GM13976 (cell line): ENCODE results near the gene RPS3A.
"Not testable (repeated sequence)": the region's sequence is repeated elsewhere in the genome, so short reads cannot be mapped to it uniquely, and the experiment has no call there.

Source experiments
- DNase-seq: peaks from one replicate; pipeline ENCODE4 v3.0.0; 2012; ENCODE audit warnings: low spot score
- in situ Hi-C: fragments of 300-500 bp; cut with MboI; formaldehyde crosslinking; loops from one replicate; pipeline ENCODE4 v1.12.0; 2022; ENCODE audit warnings: low sequenced_read_pairs, mixed read lengths, inconsistent platforms; ENCODE audit not compliant: unreplicated experiment
- TF ChIP-seq, protein P1 (sequence below): IDR thresholded peaks from 2 replicates; pipeline ENCODE4 v1.5.1; 2012; ENCODE audit warnings: borderline replicate concordance, mild to moderate bottlenecking; ENCODE audit not compliant: insufficient read depth; ENCODE audit errors: extremely low read depth, missing control alignments, control extremely low read depth

RPS3A gene

DNA sequence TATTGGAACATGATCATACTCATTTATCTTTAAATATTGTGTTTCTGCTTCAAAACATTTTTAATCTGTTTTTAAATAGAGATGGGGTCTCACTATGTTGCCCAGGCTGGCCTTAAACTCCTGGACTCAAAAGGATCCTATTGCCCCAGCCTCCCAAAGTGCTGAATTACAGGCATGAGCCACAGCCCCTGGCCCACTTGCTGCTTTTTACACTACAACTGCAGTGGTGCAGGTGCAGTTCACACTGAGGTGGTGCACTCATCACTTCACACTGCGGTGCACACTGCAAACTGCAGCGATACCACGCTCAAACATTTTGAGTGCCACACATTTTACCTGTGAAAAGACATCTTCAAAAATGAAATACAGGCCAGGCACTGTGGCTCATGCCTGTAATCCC, 10.8 kb downstream of the RPS3A start:
- TF ChIP-seq, protein P1, sequence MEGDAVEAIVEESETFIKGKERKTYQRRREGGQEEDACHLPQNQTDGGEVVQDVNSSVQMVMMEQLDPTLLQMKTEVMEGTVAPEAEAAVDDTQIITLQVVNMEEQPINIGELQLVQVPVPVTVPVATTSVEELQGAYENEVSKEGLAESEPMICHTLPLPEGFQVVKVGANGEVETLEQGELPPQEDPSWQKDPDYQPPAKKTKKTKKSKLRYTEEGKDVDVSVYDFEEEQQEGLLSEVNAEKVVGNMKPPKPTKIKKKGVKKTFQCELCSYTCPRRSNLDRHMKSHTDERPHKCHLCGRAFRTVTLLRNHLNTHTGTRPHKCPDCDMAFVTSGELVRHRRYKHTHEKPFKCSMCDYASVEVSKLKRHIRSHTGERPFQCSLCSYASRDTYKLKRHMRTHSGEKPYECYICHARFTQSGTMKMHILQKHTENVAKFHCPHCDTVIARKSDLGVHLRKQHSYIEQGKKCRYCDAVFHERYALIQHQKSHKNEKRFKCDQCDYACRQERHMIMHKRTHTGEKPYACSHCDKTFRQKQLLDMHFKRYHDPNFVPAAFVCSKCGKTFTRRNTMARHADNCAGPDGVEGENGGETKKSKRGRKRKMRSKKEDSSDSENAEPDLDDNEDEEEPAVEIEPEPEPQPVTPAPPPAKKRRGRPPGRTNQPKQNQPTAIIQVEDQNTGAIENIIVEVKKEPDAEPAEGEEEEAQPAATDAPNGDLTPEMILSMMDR, result no peak
- in situ Hi-C loops, result no loop called here
- DNase-seq, result no peak

DNA sequence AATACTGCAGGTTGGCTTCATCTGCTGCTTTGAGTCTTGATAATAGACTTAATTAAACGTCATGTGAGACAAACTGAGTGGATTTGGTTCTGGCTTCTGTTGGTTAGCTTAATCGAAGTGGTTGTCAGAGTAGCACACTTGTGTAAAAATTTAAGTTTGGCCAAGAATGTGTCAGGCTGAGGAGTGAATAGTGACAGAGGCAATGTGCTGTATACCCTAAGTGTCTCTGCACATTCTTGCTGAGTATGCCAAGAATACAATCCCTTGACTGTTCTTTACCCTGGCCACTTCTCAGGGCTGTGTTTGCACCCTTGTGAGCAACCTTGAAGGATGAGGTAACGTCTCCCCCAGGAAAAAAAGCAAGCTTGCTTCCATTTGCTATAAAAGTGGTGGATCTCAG, 14.9 kb downstream of the RPS3A start:
- DNase-seq, result no peak
- in situ Hi-C loops, result no loop called here
- TF ChIP-seq, protein P1, result no peak

DNA sequence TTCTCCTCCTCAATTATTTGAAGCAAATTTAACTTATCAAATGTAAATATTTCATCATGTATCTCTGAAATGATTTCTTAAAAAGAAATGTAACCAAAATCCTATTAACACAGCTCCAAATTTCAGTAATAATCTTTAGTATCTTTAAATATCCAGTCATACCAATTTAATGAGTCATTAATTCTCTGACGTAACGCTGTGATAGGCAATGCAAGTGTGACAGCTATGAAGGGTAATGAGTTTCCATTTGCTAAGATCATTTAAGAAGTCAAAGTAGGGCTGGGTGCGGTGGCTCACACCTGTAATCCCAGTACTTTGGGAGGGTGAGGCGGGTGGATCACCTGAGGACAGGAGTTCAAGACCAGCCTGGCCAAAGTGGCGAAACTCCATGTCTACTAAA, 15.6 kb downstream of the RPS3A start:
- in situ Hi-C loops, result no loop called here
- TF ChIP-seq, protein P1, result no peak
- DNase-seq, result no peak

GRCh38 chr4:151117371-151117962, 18.0 kb downstream of the RPS3A start:
- in situ Hi-C loops, result no loop called here
- TF ChIP-seq, protein P1, result peak; percentile 64
- DNase-seq, result peak; percentile 78

DNA sequence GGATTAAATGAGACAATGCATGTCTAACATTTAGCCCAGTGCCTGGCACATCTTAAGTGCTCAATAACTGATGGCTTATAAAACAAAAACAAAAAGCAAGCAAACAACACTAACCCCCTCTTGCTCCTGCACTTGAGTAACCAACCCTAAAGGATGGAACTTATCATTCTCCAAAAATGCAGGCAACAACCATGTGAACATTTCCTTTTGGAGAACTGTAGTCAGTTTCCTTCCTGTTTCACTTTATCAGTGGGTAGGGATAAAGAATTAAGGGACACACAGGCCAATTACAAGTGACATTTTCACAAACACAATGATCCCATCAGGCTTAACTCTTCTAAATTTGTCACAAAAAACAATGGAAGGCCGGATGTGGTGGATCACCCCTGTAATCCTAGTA, 30.4 kb downstream of the RPS3A start:
- TF ChIP-seq, protein P1, result no peak
- in situ Hi-C loops, result loop anchor here (25.0 kb wide), 1 partner anchor 483 kb away; no protein-coding TSS in a partner anchor
- no peak for DNase-seq

DNA sequence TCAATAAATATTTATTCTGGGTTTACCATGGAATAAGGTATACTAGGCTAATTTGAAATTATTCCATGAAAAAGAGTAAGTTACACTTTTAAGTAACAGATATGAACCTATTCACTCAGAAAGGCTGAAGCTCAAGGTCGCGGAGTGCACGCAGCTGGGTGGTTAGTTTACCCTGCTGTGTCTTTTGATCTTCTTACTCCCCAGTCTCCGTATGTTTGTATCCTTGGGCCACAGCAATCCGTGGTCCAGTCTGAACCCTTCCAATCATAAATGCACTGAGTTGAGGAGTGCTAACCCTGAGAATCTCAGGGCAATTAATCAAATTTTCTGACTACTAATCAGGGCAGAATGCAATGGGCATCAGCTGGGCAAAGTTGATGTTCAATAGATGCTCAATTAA, 33.9 kb downstream of the RPS3A start:
- in situ Hi-C loops, result loop anchor here (25.0 kb wide), 1 partner anchor 479 kb away; no protein-coding TSS in a partner anchor
- TF ChIP-seq, protein P1, result no peak
- DNase-seq, result no peak

DNA sequence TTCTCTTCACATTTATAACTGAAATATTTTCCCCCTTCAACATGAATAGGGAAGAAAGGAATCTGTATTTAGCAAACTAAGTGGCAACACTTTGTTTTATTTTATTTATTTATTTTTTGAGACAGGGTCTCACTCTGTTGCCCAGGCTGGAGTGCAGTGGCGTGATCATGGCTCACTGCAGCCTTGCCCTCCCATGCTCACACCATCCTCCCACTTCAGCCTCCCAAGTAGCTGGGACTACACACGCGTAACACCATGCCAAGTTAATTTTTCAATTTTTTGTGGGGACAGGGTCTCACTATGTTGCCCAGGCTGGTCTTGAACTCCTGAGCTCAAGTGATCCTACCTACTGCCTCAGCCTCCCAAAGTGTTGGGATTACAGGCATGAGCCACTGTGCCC, 36.6 kb downstream of the RPS3A start:
- not testable (repeated sequence) for DNase-seq

More for the DNA sequence above, 36.6 kb downstream of the RPS3A start:
- in situ Hi-C loops, result loop anchor here (25.0 kb wide), 1 partner anchor 476 kb away; no protein-coding TSS in a partner anchor
